GM23338 (cell line): Measurements from ENCODE around the gene PPP1R15B. TPM values are rescaled to one million over a fixed set of nuclear protein-coding genes. Genes with fewer than 3 reads are reported as not detected.

ENCODE experiments used
- ATAC-seq: fragments of 200-7000 bp; cut with Tn5 transposase; 3 replicates; pipeline ENCODE4 v1.9.1; 2020
- DNase-seq: peaks from one replicate; pipeline ENCODE4 v3.0.0-alpha.2; 2015; ENCODE audit warnings: low spot score
- H2AFZ ChIP-seq: fragments of 200-600 bp; sonication (generic); 2 replicates; pipeline ENCODE4 v1.8.0; 2016; ENCODE audit warnings: antibody characterized with exemption, mild to moderate bottlenecking, moderate library complexity
- H3F3A ChIP-seq: fragments of 200-600 bp; sonication (generic); replicated peaks from 2 replicates; pipeline ENCODE4 v1.8.0; 2017; ENCODE audit warnings: antibody characterized with exemption, mixed run types, low read depth
- H3K27ac ChIP-seq: fragments of 200-600 bp; sonication (generic); 2 replicates; pipeline ENCODE4 v1.6.1; 2016; ENCODE audit warnings: low read depth
- H3K27me3 ChIP-seq: fragments of 200-600 bp; sonication (generic); 2 replicates; pipeline ENCODE4 v1.8.0; 2016; ENCODE audit warnings: mild to moderate bottlenecking, mixed run types, moderate library complexity; ENCODE audit not compliant: insufficient read depth
- H3K36me3 ChIP-seq: fragments of 200-600 bp; sonication (generic); 2 replicates; pipeline ENCODE4 v1.8.0; 2016; ENCODE audit warnings: mild to moderate bottlenecking; ENCODE audit not compliant: insufficient read depth
- H3K4me1 ChIP-seq: fragments of 200-600 bp; sonication (generic); 2 replicates; pipeline ENCODE4 v1.8.0; 2016; ENCODE audit warnings: mild to moderate bottlenecking, moderate library complexity; ENCODE audit not compliant: insufficient read depth
- H3K4me2 ChIP-seq: fragments of 200-600 bp; sonication (generic); 2 replicates; pipeline ENCODE4 v1.7.1; 2017; ENCODE audit warnings: mixed run types
- H3K4me3 ChIP-seq: fragments of 200-600 bp; sonication (generic); 2 replicates; pipeline ENCODE4 v1.6.1; 2016; ENCODE audit warnings: mixed run types
- H3K79me2 ChIP-seq: fragments of 200-600 bp; sonication (generic); replicated peaks from 2 replicates; pipeline ENCODE4 v1.8.0; 2017; ENCODE audit warnings: mild to moderate bottlenecking; ENCODE audit not compliant: insufficient read depth
- H3K9me2 ChIP-seq: fragments of 200-600 bp; sonication (generic); 2 replicates; pipeline ENCODE4 v1.8.0; 2017; ENCODE audit not compliant: insufficient read depth
- H4K20me1 ChIP-seq: fragments of 200-600 bp; sonication (generic); replicated peaks from 2 replicates; pipeline ENCODE4 v1.8.0; 2017; ENCODE audit warnings: mild to moderate bottlenecking; ENCODE audit not compliant: insufficient read depth
- H3K27ac Mint-ChIP-seq: 2 replicates; pipeline ENCODE4 v1.8.0; 2020; ENCODE audit warnings: inconsistent platforms, mild to moderate bottlenecking, moderate library complexity, mixed read lengths
- H3K27me3 Mint-ChIP-seq: 3 replicates; pipeline ENCODE4 v1.8.0; 2022; ENCODE audit warnings: low read depth, mild to moderate bottlenecking, moderate library complexity, mixed read lengths, inconsistent platforms; ENCODE audit not compliant: insufficient read depth, poor library complexity
- H3K36me3 Mint-ChIP-seq: 3 replicates; pipeline ENCODE4 v1.8.0; 2021; ENCODE audit warnings: low read depth, mild to moderate bottlenecking, inconsistent platforms, moderate library complexity, mixed read lengths
- H3K4me1 Mint-ChIP-seq: 3 replicates; pipeline ENCODE4 v1.8.0; 2020; ENCODE audit warnings: mild to moderate bottlenecking, inconsistent platforms, mixed read lengths
- H3K4me3 Mint-ChIP-seq: 3 replicates; pipeline ENCODE4 v1.8.0; 2021; ENCODE audit warnings: moderate library complexity, mild to moderate bottlenecking, inconsistent platforms, mixed read lengths
- H3K9me3 Mint-ChIP-seq: 3 replicates; pipeline ENCODE4 v1.8.0; 2020; ENCODE audit warnings: moderate library complexity, mild to moderate bottlenecking, inconsistent platforms, mixed read lengths
- CREB1 ChIP-seq: fragments of 250-450 bp; sonication (Bioruptor Pico); IDR thresholded peaks from 2 replicates; pipeline ENCODE4 v1.5.0; 2020; ENCODE audit warnings: low read depth, mild to moderate bottlenecking, moderate library complexity
- CTCF ChIP-seq, 2 experiments: fragments of 200-600 bp in 1 of 2; sonication (generic) in 1 of 2; conservative IDR thresholded peaks; 2 replicates each; pipeline versions ENCODE4 v1.5.1 to v1.6.1; 2016 to 2017; ENCODE audit warnings: antibody characterized with exemption in 2 of 2, low read depth in 2 of 2, mild to moderate bottlenecking in 2 of 2, moderate library complexity in 1 of 2
- ETS1 ChIP-seq: IDR thresholded peaks from 2 replicates; pipeline ENCODE4 v1.6.1; 2016; ENCODE audit warnings: antibody characterized with exemption
- EZH2phosphoT487 ChIP-seq: fragments of 200-600 bp; sonication (generic); IDR thresholded peaks from one replicate; pipeline ENCODE4 v1.8.1; 2018; ENCODE audit warnings: antibody characterized with exemption; ENCODE audit not compliant: unreplicated experiment
- JUNB ChIP-seq: IDR thresholded peaks from one replicate; pipeline ENCODE4 v1.6.1; 2016; ENCODE audit warnings: antibody characterized with exemption; ENCODE audit not compliant: unreplicated experiment
- NANOG ChIP-seq: IDR thresholded peaks from 2 replicates; pipeline ENCODE4 v1.6.1; 2016; ENCODE audit warnings: antibody characterized with exemption, borderline replicate concordance
- REST ChIP-seq: IDR thresholded peaks from one replicate; pipeline ENCODE4 v1.6.1; 2018; ENCODE audit warnings: antibody characterized with exemption; ENCODE audit not compliant: unreplicated experiment
- STAT1 ChIP-seq: IDR thresholded peaks from one replicate; pipeline ENCODE4 v1.6.1; 2016; ENCODE audit warnings: antibody characterized with exemption; ENCODE audit not compliant: unreplicated experiment
- ZNF114 ChIP-seq: fragments of 250-450 bp; sonication (Bioruptor Pico); IDR thresholded peaks from 2 replicates; pipeline ENCODE4 v1.5.0; 2020; ENCODE audit warnings: mild to moderate bottlenecking, moderate library complexity
- ZNF331 ChIP-seq: fragments of 250-450 bp; sonication (Bioruptor Pico); IDR thresholded peaks from 2 replicates; pipeline ENCODE4 v1.5.0; 2020; ENCODE audit warnings: low read depth, mild to moderate bottlenecking, moderate library complexity
- ZNF462 ChIP-seq: fragments of 250-450 bp; sonication (Bioruptor Pico); IDR thresholded peaks from 2 replicates; pipeline ENCODE4 v1.5.0; 2020; ENCODE audit warnings: mild to moderate bottlenecking, moderate library complexity
- polyA plus RNA-seq: library from polyadenylated mRNA; unstranded; fragments of >200 nt; fragmentation: Nextera tagmentation; extraction: Ambion mirVana; gene quantifications from 2 replicates; pipeline ENCODE4 v1.2.1, GENCODE V29; 2016
- total RNA-seq: library from RNA; depleted of rRNA; stranded (reverse); fragments of >200 nt; shearing (Covaris generic); gene quantifications from 2 replicates; pipeline ENCODE4 v1.2.3, GENCODE V29; 2014

PPP1R15B gene
- total and polyA plus RNA-seq, 2 experiments from 2014 or later = 17.3 to 64.3 TPM

GRCh38 chr1:204367956-204368355 lies 43.7 kb downstream of the PPP1R15B start (continued):
- TF ChIP-seq ZNF462 (CRISPR knock-in tag) (no peak), STAT1 (no peak), CREB1 (CRISPR knock-in tag) (no peak), EZH2phosphoT487 (no peak)

- H3K27ac Mint-ChIP-seq = no peak overlapping the region
- H3K9me2 ChIP-seq = no peaks in the 10 kb centered on the region
- H3K79me2 ChIP-seq = no peaks in the 10 kb centered on the region
- H3K27ac ChIP-seq = no peak overlapping the region
- H3K9me3 Mint-ChIP-seq = no peaks in the 10 kb centered on the region
- no peak overlapping the region for H3K4me2 ChIP-seq
- no peaks in the 10 kb centered on the region; the same call in 2 of the 3 replicates for H3K36me3 Mint-ChIP-seq
- DNase-seq = no peak
- H3K4me1 Mint-ChIP-seq = peaks cover 4% of the 10 kb centered on the region
- no peak overlapping the region for H3K4me3 ChIP-seq
- no peaks in the 10 kb centered on the region for H3K36me3 ChIP-seq
- H3K4me3 Mint-ChIP-seq = no peak overlapping the region
- H3K4me1 ChIP-seq = peaks cover 6% of the 10 kb centered on the region; the same call in 1 of the 2 replicates
- H3K27me3 Mint-ChIP-seq = peaks cover 8% of the 10 kb centered on the region
- no peaks in the 10 kb centered on the region for H3F3A ChIP-seq
- H4K20me1 ChIP-seq = no peaks in the 10 kb centered on the region
- peaks cover 9% of the 10 kb centered on the region; the same call in 1 of the 2 replicates for H3K27me3 ChIP-seq
- ATAC-seq = no peak
- H2AFZ ChIP-seq = no peak overlapping the region
- no peak for TF ChIP-seq NANOG
- TF ChIP-seq CREB1 (CRISPR knock-in tag) = no peak
- TF ChIP-seq ZNF331 = no peak
- TF ChIP-seq STAT1 = no peak
- no peak for TF ChIP-seq JUNB
- no peak for TF ChIP-seq ZNF114 (CRISPR knock-in tag)
- TF ChIP-seq ETS1 = no peak
- no peak for TF ChIP-seq CTCF (conservative IDR thresholded peaks at IDR 0.05; ENCODE audit: low read depth in 2 of 2)
- TF ChIP-seq REST = no peak
These were observed 44.3 kb downstream of the PPP1R15B start for GRCh38 chr1:204367193-204367858.
